ENCODE data around the gene STAMBPL1.
A peak's percentile ranks its signal among the peaks of the same experiment; 100 is the strongest.
"Not testable (repeated sequence)": the region's sequence is repeated elsewhere in the genome, so short reads cannot be mapped to it uniquely, and the experiment has no call there.

The STAMBPL1 gene

DNA sequence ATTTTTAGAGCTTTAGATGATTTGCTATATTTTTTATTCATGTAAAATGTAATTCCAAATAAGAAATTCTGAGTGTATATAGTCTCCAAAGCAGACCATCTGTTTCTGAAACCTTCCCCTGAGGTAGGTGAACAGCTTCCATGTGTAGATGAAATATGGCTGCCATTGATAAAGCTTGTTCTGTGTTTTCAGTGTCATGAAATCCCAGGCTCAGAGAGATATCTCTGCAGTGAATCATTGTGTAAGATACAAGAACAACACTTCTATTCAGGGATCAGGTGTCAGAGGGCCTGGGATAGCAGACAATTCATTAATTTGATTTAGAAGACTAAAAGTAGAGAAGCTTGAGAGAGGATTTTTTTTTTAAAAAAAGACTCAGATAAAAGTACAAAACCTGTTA lies 43.5 kb downstream of the STAMBPL1 start:
- DNase-seq, result no peak

DNA sequence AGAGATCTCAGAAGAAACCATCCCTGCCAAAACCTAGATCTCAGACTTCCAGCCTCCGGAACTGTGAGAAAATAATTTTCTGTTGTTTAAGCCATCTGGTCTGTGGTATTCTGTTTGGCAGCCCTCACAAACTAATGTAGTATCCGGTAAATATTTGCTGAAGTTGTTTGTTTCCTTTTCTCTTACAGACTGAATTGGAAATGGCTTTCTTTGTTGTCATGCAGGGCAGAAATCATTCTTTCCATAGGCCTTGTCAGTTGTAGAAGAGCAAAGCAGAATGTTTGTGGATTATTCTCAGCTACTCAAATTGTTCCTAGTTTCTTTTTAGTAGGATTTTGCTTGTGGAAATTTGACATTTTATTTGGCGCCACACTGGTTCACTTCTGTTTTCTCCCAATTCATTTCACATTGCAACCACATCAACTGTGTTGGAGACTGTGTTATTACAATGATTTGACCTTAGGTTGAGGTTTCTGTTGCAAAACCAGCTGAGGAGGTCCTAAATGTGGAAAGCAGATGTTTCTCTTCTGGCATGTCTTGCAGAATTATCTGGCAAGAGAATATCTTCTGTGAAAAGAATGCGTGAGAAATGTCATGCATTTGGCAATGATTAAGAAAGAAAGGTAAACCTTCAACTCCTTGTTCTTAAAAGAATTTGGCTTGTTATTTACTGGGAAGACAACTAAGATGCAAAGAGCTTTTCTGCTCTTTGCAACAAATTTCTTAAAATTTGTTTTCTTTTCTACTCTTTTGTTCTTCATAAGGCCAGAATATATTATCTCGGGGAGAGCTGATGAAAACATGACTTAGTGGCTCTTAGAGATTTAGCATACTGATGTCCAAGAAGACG lies 46.7 kb downstream of the STAMBPL1 start:
- no peak for DNase-seq

DNA sequence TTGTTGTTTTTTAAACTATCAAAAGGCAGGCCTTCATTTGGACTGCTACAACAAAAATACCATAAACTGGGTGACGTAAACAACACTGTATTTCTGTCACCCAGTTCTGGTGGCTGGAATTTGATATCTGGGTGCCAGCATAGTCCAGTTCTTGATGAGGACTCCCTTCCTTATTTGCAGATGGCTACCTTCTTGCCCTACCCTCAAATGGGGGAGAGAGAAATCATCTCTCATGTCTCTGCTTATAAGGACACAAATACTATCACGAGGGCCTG lies 47.3 kb downstream of the STAMBPL1 start:
- DNase-seq, result no peak

DNA sequence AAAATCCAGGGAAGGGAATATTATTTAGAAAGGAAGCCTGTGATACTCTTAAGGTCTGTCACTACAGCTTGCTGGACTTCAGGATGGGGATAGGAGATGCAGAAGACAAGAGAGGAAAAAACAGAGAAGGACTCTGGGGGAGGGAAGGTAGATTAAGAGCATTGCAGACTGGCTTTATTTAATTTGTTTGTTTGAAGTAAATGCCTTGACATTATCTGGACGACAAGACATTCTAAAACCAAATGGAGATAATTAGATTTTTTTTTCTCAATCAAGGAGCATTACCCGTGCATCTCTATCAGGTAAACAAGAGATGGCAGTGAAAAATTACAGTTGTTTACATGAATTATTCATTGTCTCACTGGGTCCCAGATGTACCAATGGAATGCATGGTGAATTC lies 48.2 kb downstream of the STAMBPL1 start:
- DNase-seq, result no peak

DNA sequence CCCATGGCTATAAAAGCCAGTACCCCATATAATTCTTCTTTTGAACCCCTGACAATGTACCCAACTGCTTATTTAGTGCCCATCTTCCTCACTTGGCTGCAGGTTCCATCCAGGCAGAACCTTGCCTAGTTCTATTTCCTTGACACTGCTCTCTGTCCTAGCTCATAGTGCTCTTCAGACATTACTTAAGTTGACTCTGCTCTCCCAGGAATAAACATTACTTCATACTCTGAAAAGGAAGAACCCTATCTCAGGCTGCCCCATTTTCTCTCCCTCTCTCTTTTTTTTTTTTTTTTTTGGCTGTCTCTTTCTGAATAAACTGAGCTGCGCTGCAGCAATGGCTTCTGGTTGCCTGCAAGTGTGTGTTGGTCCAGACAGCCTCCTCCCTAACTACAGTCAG lies 51.5 kb downstream of the STAMBPL1 start:
- DNase-seq, result no peak

DNA sequence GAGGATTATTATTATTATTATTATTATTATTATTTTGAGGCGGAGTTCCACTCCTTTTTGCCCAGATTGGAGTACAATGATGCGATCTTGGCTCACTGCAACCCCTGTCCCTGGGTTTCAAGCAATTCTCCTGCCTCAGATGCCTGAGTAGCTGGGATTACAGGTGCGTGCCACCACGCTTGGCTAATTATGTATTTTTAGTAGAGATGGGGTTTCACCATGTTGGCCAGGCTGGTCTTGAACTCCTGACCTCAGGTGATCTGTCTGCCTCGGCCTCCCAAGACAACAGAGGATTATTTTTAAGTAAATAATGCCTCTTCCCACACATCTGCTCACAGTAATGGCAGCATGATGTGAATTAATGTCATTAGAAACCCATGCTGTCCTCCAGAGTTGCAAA lies 52.0 kb downstream of the STAMBPL1 start:
- not testable (repeated sequence) for DNase-seq

DNA sequence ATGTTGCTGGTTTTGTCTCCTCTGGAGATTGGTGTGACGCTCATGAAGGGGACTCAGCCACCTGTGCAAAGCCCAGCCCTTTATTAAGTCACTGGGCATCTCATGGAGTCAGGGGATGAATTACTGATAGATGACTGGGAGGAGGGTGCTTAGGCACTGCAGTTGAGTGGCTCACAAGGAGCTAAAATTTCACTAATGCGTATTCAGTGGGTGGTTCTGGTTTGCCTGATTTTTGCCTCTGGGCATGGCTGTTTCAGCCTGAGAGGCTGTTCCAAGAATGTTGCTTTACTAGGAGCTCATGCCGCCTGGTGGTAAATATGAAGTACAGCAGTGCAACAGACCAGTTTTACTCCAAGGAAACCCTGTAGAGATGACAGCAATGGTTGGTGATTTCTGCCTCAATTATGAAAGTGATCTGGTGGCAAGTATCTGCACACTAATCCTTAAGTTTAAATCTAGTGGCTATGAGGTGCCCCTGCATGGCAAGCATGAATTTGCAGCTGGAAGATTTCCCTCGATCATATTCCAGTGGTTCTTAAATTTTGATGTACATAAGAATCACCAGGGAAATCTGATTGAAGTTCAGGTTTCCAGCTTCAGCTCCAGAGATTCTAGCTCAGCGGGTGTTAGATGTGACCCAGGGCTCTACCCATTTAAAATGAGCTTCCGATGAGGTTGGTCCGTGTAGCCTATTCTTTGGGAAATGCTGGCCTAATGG lies 52.7 kb downstream of the STAMBPL1 start:
- DNase-seq, result peak; percentile 10 to 17

DNA sequence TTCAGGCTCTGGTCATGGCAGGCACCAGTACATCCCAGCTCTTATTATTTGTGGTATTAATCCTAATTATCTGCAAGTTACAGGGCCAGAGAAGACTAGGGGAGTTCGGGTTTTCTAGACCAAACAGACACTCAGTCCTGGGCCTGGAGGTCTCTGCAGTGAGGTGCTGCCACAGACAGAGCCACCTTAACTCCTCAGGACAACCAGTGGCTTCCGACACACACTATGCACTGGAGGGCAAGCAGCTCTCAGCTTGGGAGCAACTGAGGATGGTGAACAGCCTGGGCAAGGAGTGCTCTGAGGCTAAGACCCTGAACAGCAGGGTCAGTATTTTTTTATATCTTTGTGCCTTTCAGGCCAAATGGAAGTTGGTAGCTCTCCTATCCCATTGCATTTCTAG lies 53.5 kb downstream of the STAMBPL1 start:
- DNase-seq, result no peak

DNA sequence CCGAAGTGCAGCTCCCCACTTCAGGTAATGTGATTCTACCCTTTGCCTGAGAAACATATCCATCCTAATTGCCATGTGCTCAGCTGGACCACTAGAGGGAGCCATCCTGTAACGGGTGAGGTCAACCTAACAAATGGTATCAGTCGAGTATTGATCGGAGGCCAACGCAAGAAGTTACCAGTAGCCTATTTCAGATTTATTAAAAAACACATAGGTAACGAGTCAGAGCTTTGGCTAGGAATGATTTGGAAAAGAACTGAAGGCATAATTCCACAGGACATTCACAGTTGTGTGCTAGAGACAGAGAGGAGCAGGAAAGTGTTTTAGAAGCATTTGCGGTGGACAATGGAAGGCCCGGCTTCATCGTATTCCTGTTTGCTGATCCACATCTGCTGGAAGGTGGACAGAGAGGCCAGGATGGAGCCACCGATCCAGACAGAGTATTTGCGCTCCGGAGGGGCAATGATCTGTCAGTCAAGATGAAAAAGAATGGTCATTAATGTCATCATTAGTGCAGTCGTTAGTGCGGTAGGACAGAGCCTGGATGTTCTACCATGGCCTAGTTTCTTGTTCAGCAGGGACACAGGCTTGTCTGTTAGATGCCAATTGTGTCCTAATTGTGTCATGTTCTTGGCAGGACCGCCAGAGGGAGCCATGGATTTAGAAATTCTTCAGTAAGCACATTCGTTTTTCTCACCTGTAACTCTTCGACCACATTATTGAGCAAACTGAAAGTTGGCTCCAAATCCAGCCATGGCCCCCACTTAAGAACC lies 55.0 kb downstream of the STAMBPL1 start:
- DNase-seq, result peak; percentile 55 to 62

DNA sequence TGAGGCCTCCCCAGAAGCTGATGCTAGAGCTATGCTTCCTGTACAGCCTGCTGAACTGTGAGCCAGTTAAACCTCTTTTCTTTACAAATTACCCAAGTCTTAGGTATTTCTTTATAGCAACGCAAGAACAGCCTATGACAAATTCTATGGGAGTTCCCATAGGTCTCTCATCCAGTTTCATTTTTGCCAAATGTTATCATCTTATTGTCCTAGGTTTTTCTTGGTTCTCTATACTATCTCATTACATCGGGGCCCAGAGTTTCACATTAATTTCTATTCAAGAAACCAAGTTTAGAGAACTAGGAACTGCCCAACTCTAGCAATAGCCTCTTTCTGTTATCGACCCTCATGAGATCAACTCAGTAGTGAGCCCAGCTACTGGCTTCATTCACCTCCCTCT lies 56.6 kb downstream of the STAMBPL1 start:
- no peak for DNase-seq

DNA sequence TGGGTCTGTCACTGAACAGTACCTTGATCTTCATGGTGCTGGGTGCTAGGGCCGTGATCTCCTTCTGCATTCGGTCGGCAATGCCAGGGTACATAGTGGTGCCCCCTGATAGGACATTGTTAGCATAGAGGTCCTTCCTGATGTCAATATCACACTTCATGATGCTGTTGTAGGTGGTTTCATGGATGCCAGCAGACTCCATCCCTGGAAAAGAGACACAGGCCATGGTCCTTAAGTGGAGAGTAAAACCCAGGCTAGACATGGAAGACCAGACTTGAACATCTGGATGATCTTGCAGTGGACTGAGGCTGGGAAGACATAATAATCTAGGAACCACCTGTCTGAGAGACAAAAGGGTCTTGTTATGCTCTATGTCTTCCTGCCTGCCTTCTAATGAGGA lies 58.0 kb downstream of the STAMBPL1 start:
- no peak for DNase-seq

DNA sequence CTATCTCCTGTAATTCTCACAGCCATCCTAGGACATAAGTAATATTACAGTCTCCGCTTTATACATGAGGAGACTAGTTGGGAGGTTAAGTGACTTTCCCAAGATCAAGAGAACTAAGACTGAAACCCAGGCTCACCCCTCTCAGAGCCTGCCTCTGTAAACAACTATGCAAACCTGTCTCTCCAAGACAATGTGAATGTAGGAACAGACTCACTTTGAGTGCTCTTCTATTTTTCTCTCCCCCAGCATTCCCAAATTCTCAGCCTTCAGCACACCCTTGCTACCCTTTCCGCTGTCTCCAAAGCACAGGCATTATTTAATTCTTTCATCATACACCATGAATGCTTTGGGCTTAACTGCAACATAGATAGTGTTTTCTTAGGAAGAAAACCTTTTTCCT lies 58.9 kb downstream of the STAMBPL1 start:
- no peak for DNase-seq

DNA sequence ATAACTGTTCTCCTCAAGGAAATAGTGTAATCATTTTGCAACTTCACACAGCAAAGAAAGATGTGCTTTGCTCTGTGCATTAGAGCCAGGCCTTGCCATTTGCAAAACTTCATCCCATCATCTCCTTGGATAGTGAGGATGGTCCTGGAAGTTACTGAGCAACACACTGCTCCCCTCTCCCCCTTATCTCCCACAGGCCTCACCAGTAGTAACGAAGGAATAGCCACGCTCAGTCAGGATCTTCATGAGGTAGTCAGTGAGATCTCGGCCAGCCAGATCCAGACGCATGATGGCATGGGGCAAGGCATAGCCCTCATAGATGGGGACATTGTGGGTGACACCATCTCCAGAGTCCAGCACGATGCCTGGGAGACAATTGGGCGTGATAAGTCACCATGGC lies 61.0 kb downstream of the STAMBPL1 start:
- DNase-seq, result no peak

DNA sequence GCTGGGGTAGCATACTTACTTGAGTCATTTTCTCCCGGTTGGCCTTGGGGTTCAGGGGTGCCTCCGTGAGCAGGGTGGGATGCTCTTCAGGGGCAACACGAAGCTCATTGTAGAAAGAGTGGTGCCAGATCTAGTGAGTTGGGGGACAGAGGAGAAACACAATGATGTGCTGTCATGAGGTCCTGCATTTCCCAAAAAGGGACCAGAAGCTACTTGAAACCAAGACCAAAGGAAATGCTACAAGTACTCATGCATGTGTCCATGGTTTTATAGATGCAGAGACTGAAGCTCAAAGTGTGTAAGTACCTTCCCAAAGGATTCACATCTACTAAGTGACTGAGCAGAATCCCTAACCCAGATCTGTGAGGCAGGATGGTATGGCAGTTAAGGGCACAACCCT lies 63.7 kb downstream of the STAMBPL1 start:
- DNase-seq, result no peak

DNA sequence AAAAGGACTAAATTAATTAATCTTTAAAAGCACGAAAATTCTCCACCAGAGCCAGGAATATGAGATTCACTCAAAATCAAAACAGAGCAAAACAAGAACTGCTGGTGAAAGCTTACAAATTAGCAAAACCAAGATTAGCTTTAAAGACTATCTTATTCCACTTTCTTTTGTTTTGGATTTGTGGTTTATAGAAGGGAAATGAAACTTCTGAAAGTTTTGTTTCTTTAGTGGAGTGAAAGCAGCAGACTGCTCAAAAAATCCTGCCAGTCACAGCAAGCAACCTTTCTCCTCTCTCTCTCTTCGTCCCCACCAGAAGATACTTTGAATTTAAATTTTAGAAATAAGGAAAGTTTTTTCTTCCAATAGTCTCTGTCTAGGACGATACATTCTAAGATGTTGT lies 64.8 kb downstream of the STAMBPL1 start:
- no peak for DNase-seq

DNA sequence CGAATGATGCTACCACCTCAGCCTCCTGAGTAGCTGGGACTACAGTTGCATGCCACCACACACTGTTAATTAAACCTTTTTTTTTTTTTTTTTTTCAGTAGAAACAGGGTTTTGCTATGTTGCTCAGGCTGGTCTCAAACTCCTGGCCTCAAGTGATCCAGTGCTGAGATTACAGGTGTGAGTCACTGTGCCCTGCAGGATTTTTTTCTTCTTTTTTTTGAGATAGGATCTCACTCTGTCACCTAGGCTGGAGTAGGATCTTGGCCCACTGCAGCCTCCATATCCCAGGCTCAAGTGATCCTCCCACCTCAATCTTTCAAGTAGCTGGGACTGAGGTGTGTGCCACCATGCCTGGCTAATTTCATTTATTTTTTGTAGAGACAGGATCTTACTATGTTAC lies 66.2 kb downstream of the STAMBPL1 start:
- no peak for DNase-seq

DNA sequence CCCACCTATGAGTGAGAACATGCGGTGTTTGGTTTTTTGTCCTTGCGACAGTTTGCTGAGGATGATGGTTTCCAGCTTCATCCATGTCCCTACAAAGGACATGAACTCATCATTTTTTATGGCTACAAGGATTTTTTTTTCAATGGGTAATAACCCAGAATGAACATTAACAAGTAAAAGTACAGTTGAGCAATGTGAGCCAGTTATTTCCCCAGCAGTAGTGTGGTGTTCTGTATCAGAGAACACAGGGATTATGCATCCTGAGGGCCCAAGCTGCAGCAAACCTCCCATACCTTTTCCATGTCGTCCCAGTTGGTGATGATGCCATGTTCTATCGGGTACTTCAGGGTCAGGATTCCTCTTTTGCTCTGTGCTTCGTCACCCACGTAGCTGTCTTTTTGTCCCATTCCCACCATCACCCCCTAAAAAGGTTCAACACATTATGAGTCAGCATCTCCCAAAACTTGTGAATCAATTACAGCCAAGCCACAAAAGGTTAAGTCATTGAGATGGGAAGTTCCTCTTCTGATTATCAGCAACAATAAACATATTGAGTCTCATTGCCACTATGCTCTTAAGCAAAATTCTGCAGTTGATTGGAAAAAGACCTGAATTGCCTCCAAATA lies 67.0 kb downstream of the STAMBPL1 start:
- no peak for DNase-seq

DNA sequence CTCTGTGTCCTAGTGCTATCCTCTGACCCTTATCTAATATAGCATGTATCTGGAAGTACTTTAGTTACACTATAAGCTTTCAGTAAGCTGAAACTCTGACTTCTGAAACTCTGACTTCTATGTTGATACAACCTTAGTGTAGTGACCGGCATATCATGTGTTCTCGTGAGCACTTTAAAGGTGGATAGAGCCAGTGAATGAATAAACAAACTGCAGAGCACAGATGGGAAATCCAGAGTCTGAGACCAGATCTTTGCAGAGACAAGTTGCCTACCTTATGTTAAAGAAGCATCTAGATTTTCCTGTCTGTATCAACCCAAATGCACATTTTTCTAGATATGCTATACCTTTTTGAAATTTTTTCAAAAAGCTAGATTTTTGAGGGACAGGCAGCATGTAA lies 69.0 kb downstream of the STAMBPL1 start:
- no peak for DNase-seq

DNA sequence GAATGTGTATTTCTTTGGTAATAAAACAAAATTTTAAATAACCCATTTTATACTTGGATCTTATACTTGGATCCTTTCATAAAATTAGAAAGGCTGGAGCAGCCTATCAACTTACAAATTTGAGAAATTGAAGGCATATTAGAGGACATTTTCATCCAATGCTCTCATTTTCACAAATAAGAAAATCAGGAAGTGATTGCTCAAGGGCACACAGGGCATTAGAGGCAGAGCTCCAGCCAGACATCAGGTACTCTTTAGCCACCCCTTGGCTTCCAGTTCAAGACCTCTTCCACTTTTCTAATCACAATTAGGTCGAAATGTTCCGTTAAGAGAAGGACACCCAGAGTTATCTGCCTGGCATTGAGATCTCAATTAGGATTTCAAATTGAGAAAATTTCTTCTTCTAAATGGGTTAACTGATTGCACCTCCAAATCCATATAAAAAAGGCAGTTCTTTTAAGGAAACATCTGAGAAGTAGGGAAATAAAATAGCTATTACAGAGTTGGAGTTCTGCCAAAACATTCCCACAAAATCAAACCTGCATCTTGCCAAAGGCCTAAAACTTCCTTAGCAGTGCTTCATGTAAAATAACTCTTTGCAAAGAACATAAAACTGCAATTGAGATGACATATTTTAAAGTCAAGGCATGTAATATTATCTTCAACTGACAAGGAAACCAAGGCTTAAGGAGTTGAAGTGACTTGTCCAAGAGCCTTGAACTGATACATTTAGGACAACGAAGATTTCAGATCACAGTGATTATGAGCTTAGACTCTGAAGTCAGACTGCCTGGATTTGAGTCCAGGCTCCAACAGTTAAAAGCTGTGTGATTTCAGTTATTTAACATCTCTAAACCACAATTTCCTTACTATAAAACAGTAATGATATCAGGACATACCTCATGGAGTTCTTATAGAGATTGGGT lies 70.1 kb downstream of the STAMBPL1 start:
- DNase-seq, result no peak

DNA sequence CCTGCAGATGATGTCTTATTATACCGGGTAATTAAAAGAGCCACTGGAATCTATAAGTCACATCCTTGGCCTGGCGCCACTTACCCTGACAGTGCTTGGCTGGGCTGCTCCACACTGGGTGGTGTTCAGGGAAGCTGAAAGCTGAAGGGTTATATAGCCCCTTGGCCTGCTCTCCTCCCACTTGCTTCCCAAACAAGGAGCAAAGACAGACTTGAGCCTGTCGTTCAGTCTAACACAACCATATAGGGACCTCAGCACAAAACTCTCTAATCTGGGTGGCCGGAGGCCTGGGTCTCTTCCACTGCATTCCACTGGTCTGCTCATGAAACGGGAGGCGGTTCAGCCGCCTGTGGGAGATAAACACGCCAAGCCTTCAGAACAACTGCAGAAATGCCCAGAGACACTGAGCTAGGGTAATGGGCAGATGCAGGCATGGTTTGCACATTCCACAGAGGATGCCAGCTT lies 72.6 kb downstream of the STAMBPL1 start, which contains the start of gene ACTA2:
Gene ACTA2 (minus strand): TSS at position 127 of the 465 bp plus-strand sequence. CDS start 3,843 bp downstream, outside the sequence.
- DNase-seq, result no peak

DNA sequence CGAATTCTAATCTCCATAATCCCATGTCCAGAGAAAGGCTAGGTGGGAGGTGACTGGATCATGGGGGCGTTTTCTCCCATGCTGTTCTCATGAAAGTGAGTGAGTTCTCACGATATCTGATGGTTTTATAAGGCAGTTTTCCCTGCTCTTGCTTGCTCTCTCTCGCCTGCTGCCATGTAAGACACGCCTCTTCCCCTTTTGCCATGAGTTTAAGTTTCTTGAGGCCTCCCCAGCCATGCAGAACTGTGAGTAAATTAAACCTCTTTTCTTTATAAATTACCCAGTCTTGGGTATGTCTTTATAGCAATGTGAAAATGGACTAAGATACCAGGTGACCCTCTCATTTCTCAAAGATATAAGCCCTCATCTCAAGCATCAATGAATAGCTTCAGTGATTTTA lies 73.6 kb downstream of the STAMBPL1 start:
- no peak for DNase-seq

DNA sequence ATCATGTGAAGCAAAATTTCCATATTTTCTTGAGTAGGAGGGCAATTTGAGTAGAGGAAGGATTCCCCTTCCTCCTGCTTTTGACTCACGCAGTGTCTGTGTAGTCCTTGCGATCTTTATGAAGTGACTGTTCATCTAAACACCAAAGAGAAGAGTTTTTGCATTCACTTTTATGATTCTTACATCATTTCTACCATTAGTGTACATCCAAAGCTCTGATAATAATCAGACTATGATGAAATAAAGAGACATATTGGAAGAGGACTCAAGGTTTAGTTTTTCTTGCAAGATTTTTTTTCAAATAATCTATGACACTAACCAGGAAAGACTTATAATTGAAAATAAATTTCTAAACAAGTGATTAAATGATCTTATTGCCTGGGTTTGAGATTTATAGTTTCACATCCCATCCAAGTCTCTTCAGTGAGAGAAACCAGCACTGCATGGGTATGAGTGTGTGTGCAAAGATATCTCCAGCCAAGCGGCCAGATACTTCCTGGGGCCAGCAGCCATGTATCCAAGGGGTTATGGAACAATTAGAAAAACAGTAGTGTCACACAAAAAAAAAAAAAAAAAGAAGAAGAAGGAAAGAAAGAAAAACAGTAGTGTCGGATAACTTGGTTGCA lies 74.5 kb downstream of the STAMBPL1 start:
- no peak for DNase-seq

All from stimulated activated CD4-positive, alpha-beta T cell treated with anti-CD3 and anti-CD28 coated beads, Interleukin-2, amount 100 ng/mL, for 48 hours (primary cell).